OCI-LY3 (cell line): ENCODE measurements around the gene GJA5.

Source experiments
- H2AFZ ChIP-seq: fragments of 200-600, 300-600 bp; shearing (Covaris generic); 2 replicates; pipeline ENCODE4 v1.6.0; 2014; ENCODE audit warnings: antibody characterized with exemption, low read depth, low read length
- H3K27ac ChIP-seq: fragments of 200-600, 300-600 bp; sonication (generic); 2 replicates; pipeline ENCODE4 v1.5.1; 2014; ENCODE audit warnings: mild to moderate bottlenecking, low read length, moderate library complexity, mixed read lengths
- H3K27me3 ChIP-seq: fragments of 200-600, 300-600 bp; sonication (generic); 2 replicates; pipeline ENCODE4 v1.6.1; 2014; ENCODE audit warnings: low read depth, low read length, mixed read lengths
- H3K36me3 ChIP-seq: fragments of 200-600, 300-600 bp; sonication (generic); replicated peaks from 2 replicates; pipeline ENCODE3; 2014; ENCODE audit warnings: low read depth, low read length, mixed read lengths
- H3K4me1 ChIP-seq: fragments of 300-600, 200-600 bp; sonication (generic); 2 replicates; pipeline ENCODE4 v1.6.1; 2014; ENCODE audit warnings: low read length, mixed read lengths
- H3K4me2 ChIP-seq: fragments of 200-600, 300-600 bp; sonication (generic); 2 replicates; pipeline ENCODE4 v1.6.1; 2014; ENCODE audit warnings: low read length, mixed read lengths
- H3K4me3 ChIP-seq: fragments of 300-600, 200-600 bp; sonication (generic); 2 replicates; pipeline ENCODE4 v1.5.1; 2014; ENCODE audit warnings: antibody characterized with exemption, mild to moderate bottlenecking, low read length, moderate library complexity
- H3K79me2 ChIP-seq: fragments of 300-600, 200-600 bp; shearing (Covaris generic); 2 replicates; pipeline ENCODE4 v1.6.1; 2014; ENCODE audit warnings: mild to moderate bottlenecking, low read length, mixed read lengths
- H3K9ac ChIP-seq: fragments of 300-600, 200-600 bp; shearing (Covaris generic); 2 replicates; pipeline ENCODE4 v1.6.0; 2014; ENCODE audit warnings: mild to moderate bottlenecking, low read length, moderate library complexity
- H3K9me3 ChIP-seq: fragments of 200-600, 300-600 bp; shearing (Covaris generic); 2 replicates; pipeline ENCODE4 v1.6.1; 2014; ENCODE audit warnings: low read length, mixed read lengths; ENCODE audit not compliant: insufficient read depth
- H4K20me1 ChIP-seq: fragments of 200-600, 300-600 bp; sonication (generic); 2 replicates; pipeline ENCODE4 v1.6.1; 2016; ENCODE audit warnings: low read length, mixed read lengths; ENCODE audit not compliant: insufficient read depth
- CTCF ChIP-seq: fragments of 200-600, 300-600 bp; sonication (generic); IDR thresholded peaks from 2 replicates; pipeline ENCODE4 v1.5.1; 2014; ENCODE audit warnings: antibody characterized with exemption, low read length, low read depth
- EZH2phosphoT487 ChIP-seq: fragments of 200-600 bp; shearing (Covaris generic); IDR thresholded peaks from 2 replicates; pipeline ENCODE4 v1.6.1; 2018; ENCODE audit warnings: antibody characterized with exemption, mixed run types, low read depth

GJA5 gene

GRCh38 chr1:147768101-147768500, 7.7 kb upstream of the GJA5 start:
- no peaks in the 10 kb centered on the region for H4K20me1 ChIP-seq
- no peak overlapping the region for H3K4me2 ChIP-seq
- no peak overlapping the region for H2AFZ ChIP-seq
- TF ChIP-seq CTCF (no peak), EZH2phosphoT487 (no peak)
- peaks cover 54% of the 10 kb centered on the region for H3K27me3 ChIP-seq
- H3K27ac ChIP-seq = no peak overlapping the region
- no peaks in the 10 kb centered on the region for H3K4me1 ChIP-seq
- no peaks in the 10 kb centered on the region for H3K79me2 ChIP-seq
- H3K36me3 ChIP-seq = no peaks in the 10 kb centered on the region
- no peak overlapping the region for H3K9ac ChIP-seq
- H3K4me3 ChIP-seq = no peak overlapping the region
- no peaks in the 10 kb centered on the region for H3K9me3 ChIP-seq

DNA sequence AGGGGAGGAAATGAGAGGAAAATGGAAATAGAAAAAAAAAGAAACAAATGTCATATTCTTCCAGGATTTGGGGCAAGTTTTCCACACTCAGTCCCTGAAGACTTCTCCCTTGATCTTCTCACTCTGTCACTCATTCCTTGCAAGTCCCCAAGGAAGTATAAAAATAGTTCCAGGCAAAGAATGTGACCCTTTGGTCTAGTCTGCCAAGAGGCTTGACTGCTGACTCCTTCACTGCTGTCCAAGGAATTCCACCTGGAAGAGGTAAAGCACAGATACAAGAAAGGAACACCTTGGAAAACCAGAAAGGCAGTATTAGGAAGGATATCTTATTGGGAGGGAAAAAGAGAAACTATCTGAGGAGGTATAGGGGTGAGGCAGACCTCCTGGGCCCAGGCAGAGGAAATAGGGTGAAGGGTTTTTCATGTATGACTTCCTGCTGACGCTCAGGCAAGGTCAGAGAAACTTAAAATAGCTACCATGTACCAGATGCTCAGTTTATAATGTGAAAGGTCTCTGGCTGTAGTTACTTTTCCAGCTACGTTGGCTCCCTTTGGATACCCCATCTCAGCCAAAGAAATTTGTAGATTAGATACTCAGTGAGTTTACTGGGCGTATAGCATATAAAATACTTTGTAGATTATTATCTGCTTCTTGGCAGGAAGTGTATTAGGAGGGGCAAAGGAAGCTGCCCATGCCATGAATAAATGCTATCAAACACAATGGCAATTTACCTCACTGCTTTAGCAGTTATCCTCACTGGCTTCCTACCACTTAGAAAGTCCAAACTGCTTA, 2.0 kb upstream of the GJA5 start:
- H3K4me2 ChIP-seq = no peak overlapping the region
- H3K4me1 ChIP-seq = no peaks in the 10 kb centered on the region
- no peak overlapping the region for H3K4me3 ChIP-seq

GRCh38 chr1:147758379-147759100, 1.9 kb downstream of the GJA5 start:
- H3K79me2 ChIP-seq = no peaks in the 10 kb centered on the region

More for the DNA sequence above, 2.0 kb upstream of the GJA5 start:
- Histone ChIP-seq H4K20me1 (no peaks in the 10 kb centered on the region), H3K79me2 (no peaks in the 10 kb centered on the region), H3K9me3 (no peaks in the 10 kb centered on the region), H3K9ac (no peak overlapping the region), H3K36me3 (no peaks in the 10 kb centered on the region), H3K27me3 (peaks cover 29% of the 10 kb centered on the region; the same call in 1 of the 2 replicates), H2AFZ (no peak overlapping the region), H3K27ac (no peak overlapping the region)
- TF ChIP-seq EZH2phosphoT487 = no peak
- no peak for TF ChIP-seq CTCF

More at GRCh38 chr1:147758379-147759100, 1.9 kb downstream of the GJA5 start:
- H4K20me1 ChIP-seq = no peaks in the 10 kb centered on the region
- H3K9me3 ChIP-seq = no peaks in the 10 kb centered on the region
- H3K4me3 ChIP-seq = no peak overlapping the region
- TF ChIP-seq EZH2phosphoT487 (no peak), CTCF (no peak)
- peaks cover 32% of the 10 kb centered on the region for H3K27me3 ChIP-seq
- no peak overlapping the region for H3K9ac ChIP-seq
- H3K4me2 ChIP-seq = no peak overlapping the region
- no peak overlapping the region for H2AFZ ChIP-seq
- no peaks in the 10 kb centered on the region for H3K36me3 ChIP-seq
- no peak overlapping the region for H3K27ac ChIP-seq
- no peaks in the 10 kb centered on the region for H3K4me1 ChIP-seq
